LoVo (cell line): ENCODE measurements around the gene ZNF790.
"Not testable (repeated sequence)": the region's sequence is repeated elsewhere in the genome, so short reads cannot be mapped to it uniquely, and the experiment has no call there.

Experiments
- DNase-seq: peaks from one replicate; pipeline ENCODE4 v3.0.0-alpha.2; 2016; ENCODE audit warnings: low spot score

Gene ZNF790

DNA sequence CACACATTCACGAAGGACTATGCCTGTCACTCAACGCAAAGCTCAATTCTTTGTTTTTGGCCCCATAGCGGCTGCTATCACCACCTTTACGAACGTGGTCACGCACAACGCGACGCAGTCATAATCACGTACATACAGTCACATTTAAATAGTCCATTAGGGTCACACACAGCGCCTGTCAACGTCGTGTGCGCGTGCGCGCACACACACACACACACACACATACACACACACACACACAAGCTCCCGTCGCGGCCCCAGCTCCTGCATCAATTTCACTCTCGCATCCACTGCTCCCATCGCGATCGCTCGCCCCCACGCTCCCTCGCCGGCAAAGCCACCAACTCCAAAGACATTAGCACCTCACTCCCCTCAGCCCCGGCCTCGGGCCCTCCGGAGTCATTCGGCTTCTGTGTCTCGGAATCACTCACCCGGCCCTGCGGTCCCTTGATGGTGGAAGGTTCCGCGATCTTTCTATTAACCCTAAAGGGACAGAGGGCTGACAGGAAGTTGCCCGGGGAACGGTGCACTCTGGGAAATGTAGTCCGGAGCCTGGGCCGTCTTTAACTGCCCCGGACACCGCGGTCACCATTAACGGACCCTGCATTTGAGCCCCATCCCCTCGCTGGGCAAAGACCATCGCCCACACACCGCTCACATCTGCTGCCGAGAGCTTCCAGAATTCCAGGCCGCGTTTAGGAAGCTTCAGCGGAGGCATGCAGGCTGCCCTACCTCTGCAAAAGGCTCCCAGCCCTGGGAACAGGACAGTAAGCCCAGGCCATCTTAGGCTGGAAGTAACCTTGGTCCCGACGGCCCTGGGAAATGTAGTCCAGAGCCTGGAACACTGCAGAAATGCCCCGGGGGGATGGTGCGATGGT lies at the start of gene ZNF790:
Gene ZNF790, minus strand, starts transcription at position 482 of the 878 bp plus-strand sequence. CDS start 12,768 bp downstream, outside the sequence.
- no peak for DNase-seq

DNA sequence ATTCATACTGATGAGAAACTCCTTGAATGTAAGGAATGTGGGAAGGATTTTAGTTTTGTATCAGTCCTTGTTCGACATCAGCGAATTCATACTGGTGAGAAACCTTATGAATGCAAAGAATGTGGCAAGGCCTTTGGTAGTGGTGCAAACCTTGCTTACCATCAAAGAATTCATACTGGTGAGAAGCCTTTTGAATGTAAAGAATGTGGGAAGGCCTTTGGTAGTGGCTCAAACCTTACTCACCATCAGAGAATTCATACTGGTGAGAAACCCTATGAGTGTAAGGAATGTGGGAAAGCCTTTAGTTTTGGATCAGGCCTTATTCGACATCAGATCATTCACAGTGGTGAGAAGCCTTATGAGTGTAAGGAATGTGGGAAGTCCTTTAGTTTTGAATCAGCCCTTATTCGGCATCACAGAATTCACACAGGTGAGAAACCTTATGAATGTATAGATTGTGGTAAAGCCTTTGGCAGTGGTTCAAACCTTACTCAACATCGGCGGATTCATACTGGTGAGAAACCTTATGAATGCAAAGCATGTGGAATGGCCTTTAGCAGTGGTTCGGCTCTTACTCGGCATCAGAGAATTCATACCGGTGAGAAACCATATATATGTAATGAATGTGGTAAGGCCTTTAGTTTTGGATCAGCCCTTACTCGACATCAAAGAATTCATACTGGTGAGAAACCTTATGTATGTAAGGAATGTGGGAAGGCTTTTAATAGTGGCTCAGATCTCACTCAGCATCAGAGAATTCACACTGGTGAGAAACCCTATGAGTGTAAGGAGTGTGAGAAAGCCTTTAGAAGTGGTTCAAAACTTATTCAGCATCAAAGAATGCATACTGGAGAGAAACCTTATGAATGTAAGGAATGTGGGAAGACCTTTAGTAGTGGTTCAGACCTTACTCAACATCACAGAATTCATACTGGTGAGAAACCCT lies 39.1 kb upstream of the ZNF790 start:
- no peak for DNase-seq

DNA sequence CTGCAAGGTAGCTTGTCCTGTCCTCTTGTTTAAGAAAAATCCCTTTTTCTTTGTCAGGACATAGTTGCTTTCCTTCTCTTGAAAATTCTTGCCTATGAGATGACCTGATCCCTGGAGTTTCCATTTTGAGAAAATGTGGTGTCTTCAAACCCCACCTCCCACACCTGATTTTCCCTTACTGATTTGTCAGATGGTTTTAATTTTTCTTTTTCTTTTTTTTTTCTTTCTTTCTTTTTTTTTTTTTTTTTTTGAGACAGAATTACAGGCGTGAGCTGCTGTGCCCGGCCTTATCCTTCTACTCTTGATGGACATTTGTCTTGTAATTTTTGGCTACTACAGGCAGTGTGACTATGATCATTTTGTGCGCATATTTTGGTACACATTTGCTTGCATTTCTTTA lies 13.7 kb upstream of the ZNF790 start:
- no peak for DNase-seq

DNA sequence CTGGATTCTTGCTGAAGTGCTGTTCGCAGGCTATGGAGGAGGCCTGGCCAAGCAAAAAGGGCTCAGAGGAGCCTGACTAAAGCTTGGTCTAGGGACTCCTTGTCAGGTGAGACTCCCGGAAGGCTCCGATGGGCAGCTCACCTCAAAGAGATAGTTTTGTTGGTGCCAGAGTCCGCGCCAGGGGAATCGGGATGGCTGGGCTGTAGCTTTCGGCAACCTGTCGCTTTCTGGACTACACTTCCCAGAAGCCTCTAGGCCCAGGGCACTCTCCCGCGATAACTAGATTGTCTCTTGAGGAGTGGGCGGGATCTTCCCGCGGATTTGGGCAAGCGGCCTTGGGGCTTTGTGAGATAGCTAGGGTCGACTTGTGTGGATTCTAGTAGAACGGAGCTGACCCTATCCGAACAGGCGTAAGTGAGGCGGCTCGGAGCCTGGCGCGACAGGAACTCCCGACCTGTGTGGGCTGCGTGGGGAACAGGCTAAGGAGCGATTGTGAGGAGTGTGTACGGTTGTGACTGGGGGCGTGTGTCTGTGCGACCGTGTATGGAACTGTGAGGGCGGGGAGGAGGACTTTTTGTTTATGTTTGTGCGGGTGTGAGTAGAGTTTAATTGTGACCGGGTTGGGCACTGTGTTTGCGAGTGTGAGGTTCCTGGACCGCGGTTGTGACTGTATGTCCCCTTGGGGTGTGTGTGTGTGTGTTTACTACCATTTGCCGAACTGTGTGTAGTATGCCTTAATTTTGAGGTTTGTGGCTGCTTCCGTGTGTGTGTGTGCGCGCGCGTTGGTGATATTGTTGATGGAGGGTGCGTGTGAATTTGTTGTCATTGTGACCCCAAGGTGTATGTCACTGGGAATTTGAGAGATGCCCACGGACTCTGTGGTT lies 12.6 kb upstream of the ZNF790 start, which contains the start of gene ZNF345:
Gene ZNF345, plus strand, starts transcription at position 318 of the 884 bp plus-strand sequence. CDS start 25,955 bp downstream, outside the sequence.
- no peak for DNase-seq

DNA sequence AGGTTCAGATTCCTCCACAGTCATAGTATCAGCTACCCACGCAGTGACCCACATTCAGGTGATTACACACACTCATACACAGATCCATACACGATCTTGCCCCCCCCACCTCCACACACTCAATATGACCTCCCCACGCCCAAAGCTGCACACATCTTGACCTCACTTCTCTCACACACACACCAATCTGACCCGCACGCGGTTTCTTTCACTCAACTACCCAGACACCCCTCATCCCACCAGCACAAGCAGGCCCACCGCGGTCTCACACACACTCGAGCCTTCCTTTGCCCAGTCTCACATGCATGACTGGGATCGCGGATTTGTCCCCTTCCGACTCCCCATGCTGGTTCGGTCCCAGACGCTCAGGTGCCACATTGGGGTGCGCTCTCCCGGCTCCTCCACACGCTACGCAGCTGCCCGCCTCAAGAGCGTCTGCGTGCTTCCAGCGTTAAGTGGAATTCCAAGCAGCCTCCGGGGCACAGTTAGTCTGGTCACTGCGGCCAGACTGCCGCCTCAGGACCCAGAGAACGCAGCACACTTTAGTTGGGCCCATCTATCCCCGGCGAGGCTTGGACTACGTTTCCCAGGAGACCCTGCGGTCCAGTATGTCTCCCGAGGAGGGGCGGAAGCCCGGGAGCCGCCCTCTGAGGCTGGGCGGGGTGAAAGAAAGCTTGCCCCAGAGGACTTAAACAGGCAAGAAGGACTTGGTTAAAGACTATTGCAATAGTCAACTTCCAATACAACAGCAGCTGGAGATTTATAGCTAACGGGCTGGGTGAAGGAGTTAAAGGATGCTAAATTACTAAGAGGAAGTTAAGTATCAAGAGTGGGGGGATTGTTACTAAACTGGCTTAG lies 11.7 kb upstream of the ZNF790 start:
- DNase-seq = no peak

DNA sequence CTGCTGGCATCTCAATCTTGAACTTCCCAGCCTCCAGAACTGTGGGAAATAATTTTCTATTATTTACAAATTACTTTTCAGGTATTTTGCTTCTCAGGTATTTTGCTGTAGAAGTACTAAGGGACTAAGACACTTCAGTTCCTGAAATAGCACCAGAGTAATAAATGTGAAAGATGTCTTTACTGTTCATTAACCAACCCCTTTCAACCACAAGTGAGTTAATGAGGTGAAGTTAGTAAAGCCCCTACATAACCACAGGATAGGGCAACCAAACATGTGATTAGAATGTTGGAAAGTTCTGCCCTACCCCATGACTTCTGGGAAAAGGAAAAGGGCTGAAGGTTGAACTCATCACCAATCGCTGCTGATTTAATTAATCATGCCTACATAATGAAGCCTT lies 9.8 kb upstream of the ZNF790 start:
- DNase-seq = no peak

DNA sequence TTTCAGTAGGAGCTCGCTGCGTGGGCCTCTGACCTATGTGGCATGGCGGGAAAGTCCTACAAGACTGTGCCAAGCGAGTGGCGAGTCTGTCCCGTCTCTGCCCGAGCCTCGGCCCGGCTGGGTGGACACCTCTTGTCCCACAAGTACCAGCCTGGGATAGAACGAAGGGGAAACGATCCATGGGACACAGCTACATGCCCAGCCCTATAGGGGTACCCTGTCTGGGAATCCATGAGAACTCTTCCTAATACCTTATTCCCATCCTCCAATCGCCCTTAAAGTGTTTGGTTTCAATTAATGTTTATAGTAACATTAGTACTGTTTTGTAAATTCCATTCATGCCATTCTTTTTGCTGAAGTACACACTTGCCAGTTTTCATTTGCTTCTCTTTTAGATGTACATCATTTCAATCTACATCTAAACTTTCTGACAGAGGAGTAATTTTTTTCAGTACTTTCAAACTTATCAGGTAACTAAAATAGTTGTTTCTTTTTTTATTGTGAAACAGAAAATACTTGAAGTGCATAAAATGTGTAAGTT lies 667 bp upstream of the ZNF790 start:
- DNase-seq = no peak

DNA sequence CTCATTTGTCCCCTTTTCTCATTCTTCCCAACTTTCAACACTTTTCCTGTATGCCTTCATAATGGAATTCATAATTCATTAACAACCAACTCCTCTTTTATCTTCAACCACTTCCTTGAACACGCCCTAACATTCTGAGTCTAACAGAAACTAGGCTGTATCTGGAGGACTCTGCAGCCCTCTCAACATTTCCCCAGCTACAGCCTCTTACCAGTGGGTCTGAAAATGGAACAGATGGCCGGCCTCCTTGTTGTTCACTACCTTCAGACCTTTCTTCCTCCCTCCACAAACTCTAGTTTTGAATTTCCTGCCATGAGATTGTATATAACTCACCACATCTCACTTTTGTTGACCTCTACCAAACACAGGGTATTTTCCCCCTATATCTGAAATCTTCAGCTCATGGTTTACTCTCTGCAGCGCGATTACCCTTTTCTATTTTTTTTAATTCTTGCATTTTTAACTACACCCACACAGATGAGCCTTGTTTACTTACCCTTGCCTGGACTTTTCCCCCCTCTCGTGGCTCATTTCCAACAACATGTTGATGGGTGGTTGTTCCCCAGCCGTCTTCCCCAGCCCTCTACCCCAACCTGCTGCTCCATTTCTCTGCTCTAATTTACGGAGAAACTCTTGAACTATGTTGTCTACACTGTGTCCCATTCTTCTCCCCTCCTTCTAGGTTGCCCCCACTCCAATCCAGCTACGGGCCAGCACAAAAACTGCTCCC lies 846 bp downstream of the ZNF790 start:
- DNase-seq = no peak

DNA sequence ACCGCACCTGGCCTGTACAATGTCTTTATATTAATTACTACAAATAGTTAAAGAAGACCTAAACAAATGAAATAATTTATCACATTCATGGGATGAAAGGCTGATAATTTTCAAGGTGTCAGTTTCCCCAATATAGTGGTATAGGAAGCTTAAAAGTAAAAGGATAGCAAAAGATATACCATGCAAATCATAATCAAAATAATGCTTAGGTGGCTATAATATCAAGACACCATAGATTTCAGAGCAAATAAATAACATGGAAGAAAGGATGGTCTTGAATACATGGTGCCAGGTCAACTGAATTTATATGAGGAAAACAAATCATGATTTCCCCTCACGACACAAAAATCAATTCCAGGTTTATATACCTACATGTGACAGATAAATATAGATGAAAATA lies 4.8 kb downstream of the ZNF790 start:
- no peak for DNase-seq

DNA sequence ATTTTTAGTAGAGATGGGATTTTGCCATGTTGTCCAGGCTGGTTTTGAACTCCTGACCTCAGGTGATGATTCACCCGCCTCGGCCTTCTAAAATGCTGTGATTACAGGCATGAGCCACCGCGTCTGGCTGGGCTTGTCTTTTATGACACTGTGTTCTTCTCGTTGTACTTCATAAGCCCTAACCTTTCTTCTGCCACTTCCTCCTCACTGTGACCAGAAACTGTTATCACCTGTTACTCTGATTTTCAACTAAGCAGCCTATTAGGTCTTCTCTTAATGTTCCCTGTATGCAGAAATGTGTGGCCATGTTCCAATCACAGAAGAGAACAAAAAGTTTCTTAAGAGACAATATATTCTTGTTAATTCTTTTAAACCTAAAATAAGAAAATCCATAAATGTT lies 16.4 kb downstream of the ZNF790 start:
- no peak for DNase-seq

DNA sequence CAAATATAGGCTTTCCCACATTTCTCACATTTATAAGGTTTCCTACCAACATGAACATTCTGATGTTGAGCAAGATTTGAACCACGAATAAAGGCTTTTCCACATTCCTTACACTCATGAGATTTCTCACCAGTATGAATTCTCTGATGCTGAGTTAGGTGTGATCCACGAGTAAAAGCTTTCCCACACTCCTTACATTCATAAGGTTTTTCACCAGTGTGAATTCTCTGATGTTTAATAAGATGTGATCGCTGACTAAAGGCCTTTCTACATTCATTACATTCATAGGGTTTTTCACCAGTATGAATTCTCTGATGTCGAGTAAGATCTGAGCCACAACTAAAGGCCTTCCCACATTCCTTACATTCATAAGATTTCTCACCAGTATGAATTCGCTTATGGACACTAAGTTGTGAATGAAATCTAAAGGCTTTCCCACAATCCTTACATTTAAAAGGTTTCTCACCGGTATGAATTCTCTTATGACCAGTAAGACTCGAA lies 19.0 kb downstream of the ZNF790 start:
- no peak for DNase-seq

DNA sequence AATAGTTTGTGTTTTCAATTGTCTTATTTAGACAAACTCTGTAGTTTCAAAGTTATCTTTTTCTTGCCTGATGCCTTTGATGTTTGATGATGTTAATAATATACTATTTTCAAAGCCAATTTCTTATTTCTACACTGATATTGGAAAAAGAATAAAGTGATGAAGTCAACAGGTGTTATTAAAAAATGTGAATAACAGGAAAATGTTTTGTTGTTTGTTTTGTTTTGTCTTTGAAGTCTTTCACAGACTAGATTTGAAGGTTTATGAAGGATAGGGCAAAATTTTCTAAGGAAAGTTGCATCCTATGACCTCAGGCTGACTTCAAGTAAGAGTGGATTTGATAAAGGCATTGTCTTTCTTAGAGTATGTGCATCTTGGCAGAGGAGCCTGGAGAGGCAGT lies 31.2 kb downstream of the ZNF790 start:
- DNase-seq = no peak

DNA sequence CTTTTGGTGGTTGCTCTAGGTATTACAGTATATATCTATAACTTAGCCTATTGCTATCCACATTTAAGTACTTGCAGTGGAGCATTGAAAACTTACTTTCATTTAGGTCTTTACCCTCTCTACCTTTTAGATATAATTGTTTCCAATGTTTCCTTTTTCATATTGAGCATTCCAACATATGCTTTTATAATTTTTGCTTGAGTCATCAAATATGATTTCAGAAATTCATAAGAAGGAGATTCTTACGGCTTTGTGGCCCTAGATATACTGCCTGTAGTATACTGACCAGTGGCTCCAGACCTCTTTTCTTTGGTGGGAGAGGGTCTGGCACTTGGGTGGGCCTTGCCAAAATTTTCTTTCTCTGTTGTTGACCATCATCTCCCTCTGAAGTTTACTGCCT lies 32.8 kb downstream of the ZNF790 start:
- no peak for DNase-seq

DNA sequence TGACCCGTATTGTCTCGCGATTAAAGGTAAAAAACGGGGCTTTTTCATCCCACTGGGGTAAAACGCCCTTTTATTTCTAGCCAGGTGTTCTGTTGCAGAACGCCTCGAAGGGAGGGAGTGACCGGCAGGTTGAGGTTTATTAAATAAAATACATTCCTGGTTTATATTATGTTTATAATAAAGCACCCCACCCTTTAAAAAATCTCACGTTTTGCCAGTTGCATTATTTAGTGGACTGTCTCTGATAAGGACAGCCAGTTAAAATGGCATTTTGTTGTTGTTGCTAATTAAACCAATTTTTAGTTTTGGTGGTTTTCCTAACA lies 40.4 kb downstream of the ZNF790 start:
- DNase-seq = no peak

DNA sequence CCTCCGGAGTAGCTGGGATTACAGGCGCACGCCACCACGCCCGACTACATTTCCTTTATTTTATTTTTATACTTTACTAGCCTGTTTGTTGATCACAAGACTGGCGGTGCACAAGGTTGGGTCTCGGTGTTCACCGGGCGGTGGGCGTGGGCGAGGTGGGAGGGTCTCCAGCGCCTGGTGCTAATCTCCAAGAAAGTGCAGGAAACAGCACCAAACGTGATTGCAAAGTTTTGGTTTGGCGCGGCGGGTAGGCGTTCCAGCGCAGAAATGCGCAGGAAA lies 41.5 kb downstream of the ZNF790 start:
- DNase-seq = no peak

DNA sequence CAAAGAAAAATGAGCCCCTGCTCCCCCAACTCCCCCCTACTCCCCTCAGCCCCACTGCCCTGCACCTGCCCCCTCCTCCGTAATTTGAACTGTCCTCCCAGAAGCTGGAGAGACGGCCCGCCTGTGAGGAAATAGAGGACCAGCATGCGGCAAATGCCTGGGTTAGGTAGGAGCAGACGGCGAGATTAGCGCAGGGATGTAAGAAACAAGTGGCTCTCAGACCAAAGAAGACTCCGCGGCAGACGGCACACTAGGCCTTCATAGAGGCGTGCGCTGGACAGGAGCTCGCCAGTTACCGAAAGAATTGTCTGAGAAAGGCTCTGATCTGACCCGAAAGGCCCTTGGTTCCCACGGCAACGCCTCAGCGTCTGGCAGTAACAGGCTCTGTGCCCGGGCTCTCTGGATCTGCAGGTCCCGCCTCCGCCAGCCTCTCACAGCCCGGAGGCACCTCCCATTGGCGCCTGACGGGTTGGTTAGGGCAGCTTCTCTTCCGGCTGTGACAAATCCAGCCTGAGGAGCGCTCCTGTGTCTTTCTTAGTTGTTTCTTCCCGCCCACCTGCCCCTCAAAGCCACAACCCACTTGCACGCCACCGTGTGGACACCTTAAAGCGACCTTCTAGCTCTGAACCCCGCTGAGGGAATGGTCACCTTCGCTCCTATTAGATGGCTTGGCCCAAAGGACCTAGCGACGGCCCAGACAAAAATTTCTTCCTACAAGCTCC lies 46.6 kb downstream of the ZNF790 start:
- not testable (repeated sequence) for DNase-seq

DNA sequence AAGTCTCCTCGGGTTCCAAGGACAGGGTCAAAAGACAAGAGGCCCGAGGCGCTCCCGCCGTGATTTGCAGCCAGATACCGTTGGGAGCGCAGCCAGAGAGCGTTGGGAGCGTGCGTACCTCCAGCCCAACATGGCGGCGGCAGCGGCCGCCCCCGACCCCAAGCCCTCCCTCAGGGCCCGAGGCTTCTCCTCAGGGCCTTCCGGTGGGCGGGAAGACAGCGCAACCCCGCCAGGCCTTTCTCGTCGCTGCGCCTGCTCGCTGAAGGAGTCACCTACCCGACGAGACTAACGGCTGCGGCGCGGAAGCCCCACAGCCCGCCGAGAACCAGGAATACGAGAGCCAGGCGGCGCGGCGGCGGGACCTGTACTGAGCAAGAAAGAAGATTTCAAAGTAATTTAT lies 62.4 kb downstream of the ZNF790 start:
- DNase-seq = no peak

DNA sequence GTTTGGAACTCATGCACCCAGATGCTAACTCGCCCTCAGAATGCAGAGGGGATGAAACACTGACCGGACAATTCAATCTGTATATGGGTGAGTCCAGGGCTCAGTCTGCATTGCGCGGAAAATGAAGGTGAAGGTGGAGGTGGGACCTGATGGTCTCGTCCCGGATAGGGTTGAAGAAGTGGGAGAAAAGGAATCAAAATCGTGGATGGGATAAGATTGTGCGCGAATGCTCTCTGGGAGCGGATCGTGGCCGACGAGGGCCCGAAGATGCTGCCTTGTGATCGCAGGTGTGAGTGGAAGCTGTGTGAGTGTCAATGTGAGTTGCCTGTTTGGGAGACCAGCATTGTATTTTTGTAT lies 65.0 kb downstream of the ZNF790 start:
- DNase-seq = no peak
